HepG2 (cell line): ENCODE results near the gene ABHD10. TPM values are rescaled to one million over a fixed set of nuclear protein-coding genes. Genes with fewer than 3 reads are reported as not detected.

Experiments used
- ATAC-seq: fragments of 200-7000 bp; cut with Tn5 transposase; 3 replicates; pipeline ENCODE4 v1.9.1; 2020; ENCODE audit warnings: mild to moderate bottlenecking, moderate library complexity
- BruUV-seq: library from RNA; stranded (reverse); fragments of 400-500 nt; replicated peaks from 2 replicates; lab custom pipeline; 2021; lab: Mats Ljungman, UMichigan
- CTCF ChIA-PET: fragments of 300-600 bp; formaldehyde crosslinking; extraction: SDS; loops from one replicate; lab custom pipeline; 2021; ENCODE audit warnings: low total read pairs, inconsistent platforms, low intra/inter-chr PET ratio; lab: Yijun Ruan, JAX
- POLR2A ChIA-PET: fragments of 350-600 bp; sonication (Branson Sonifier 250); formaldehyde crosslinking; loops from one replicate; lab custom pipeline; 2020; ENCODE audit warnings: antibody characterized with exemption, inconsistent platforms; lab: Yijun Ruan, JAX
- DNase-seq: peaks from one replicate; pipeline ENCODE4 v3.0.0-alpha.2; 2015; ENCODE audit warnings: low spot score
- FAIRE-seq: peaks from 3 replicates; lab custom pipeline; 2011; peaks lifted over from hg19 to GRCh38; lab: Jason Lieb, UNC
- H2AFZ ChIP-seq: one replicate; pipeline ENCODE4 v1.6.1; 2011; ENCODE audit warnings: low read length, inconsistent platforms
- H3K27ac ChIP-seq: fragments of 300-600 bp; 3 replicates; pipeline ENCODE4 v1.8.0; 2011; ENCODE audit warnings: mixed run types, mild to moderate bottlenecking, mixed read lengths, low read length, inconsistent platforms; ENCODE audit not compliant: insufficient read depth; ENCODE audit errors: extremely low read length
- H3K27me3 ChIP-seq, 2 experiments: fragments of 200-600 bp in 1 of 2; 2 replicates in 1 of 2; 3 replicates in 1 of 2; pipeline versions ENCODE4 v1.6.0 to v1.8.0; 2011; ENCODE audit warnings: low read length in 2 of 2, mild to moderate bottlenecking in 2 of 2, moderate library complexity in 2 of 2, inconsistent platforms in 1 of 2; ENCODE audit not compliant: insufficient read depth in 2 of 2, control insufficient read depth in 1 of 2
- H3K36me3 ChIP-seq, 2 experiments: fragments of 200-600 bp in 1 of 2; replicated peaks in 1 of 2; 2 replicates in 1 of 2; 3 replicates in 1 of 2; pipeline versions ENCODE4 v1.5.1 to v1.8.0; 2011; ENCODE audit warnings: low read length in 2 of 2, inconsistent platforms in 1 of 2; ENCODE audit not compliant: insufficient read depth in 2 of 2, control insufficient read depth in 1 of 2
- H3K4me1 ChIP-seq: 2 replicates; pipeline ENCODE4 v1.5.1; 2012; ENCODE audit warnings: low read length, inconsistent platforms; ENCODE audit not compliant: insufficient read depth
- H3K4me2 ChIP-seq: 2 replicates; pipeline ENCODE4 v1.6.0; 2011; ENCODE audit warnings: low read depth, low read length, inconsistent platforms
- H3K4me3 ChIP-seq, 3 experiments: fragments of 200-600 bp in 1 of 3; sonication (generic), shearing (Covaris generic) in 1 of 3; replicated peaks in 1 of 3; 2 replicates each; pipeline ENCODE4 v1.5.1; 2011 to 2016; ENCODE audit warnings: low read length in 3 of 3, inconsistent platforms in 2 of 3, low read depth in 2 of 3, mild to moderate bottlenecking in 2 of 3, control low read depth in 1 of 3, mixed read lengths in 1 of 3; ENCODE audit not compliant: insufficient read depth in 1 of 3
- H3K79me2 ChIP-seq: one replicate; pipeline ENCODE4 v1.6.1; 2011; ENCODE audit warnings: low read length, inconsistent platforms; ENCODE audit not compliant: insufficient read depth
- H3K9ac ChIP-seq: 2 replicates; pipeline ENCODE4 v1.6.0; 2011; ENCODE audit warnings: mild to moderate bottlenecking, low read depth, low read length, inconsistent platforms; ENCODE audit not compliant: insufficient read depth
- H3K9me3 ChIP-seq: 2 replicates; pipeline ENCODE4 v1.5.1; 2012; ENCODE audit warnings: mild to moderate bottlenecking, low read length
- H4K20me1 ChIP-seq: 2 replicates; pipeline ENCODE4 v1.6.0; 2011; ENCODE audit warnings: inconsistent platforms, mild to moderate bottlenecking, low read length, moderate library complexity; ENCODE audit not compliant: insufficient read depth
- AHDC1 ChIP-seq: sonication (generic); formaldehyde crosslinking; IDR thresholded peaks from 2 replicates; pipeline ENCODE4 v1.5.1; 2020; ENCODE audit warnings: mild to moderate bottlenecking, missing genetic modification reagents, borderline replicate concordance
- BRF2 ChIP-seq: sonication (generic); formaldehyde crosslinking; IDR thresholded peaks from 2 replicates; pipeline ENCODE4 v1.8.1; 2022; ENCODE audit warnings: mild to moderate bottlenecking, missing genetic modification reagents
- CTCF ChIP-seq: sonication (generic); formaldehyde crosslinking; IDR thresholded peaks from 2 replicates; pipeline ENCODE4 v1.5.0; 2020; ENCODE audit warnings: mild to moderate bottlenecking, missing genetic modification reagents, moderate library complexity
- ETV6 ChIP-seq: sonication (generic); formaldehyde crosslinking; conservative IDR thresholded peaks from 2 replicates; pipeline ENCODE4 v1.4.0; 2020; ENCODE audit warnings: missing genetic modification reagents
- GATAD2A ChIP-seq: IDR thresholded peaks from 2 replicates; pipeline ENCODE4 v1.6.1; 2016
- HIVEP1 ChIP-seq: sonication (generic); formaldehyde crosslinking; IDR thresholded peaks from 2 replicates; pipeline ENCODE4 v1.4.0; 2020; ENCODE audit warnings: mild to moderate bottlenecking, missing genetic modification reagents
- IRX3 ChIP-seq: sonication (generic); formaldehyde crosslinking; IDR thresholded peaks from 2 replicates; pipeline ENCODE4 v1.8.1; 2023; ENCODE audit warnings: mild to moderate bottlenecking, low read depth, missing genetic modification reagents, borderline replicate concordance
- PLRG1 ChIP-seq: fragments of 450-650 bp; conservative IDR thresholded peaks from 2 replicates; pipeline ENCODE4 v1.6.1; 2016
- TEAD2 ChIP-seq: sonication (generic); formaldehyde crosslinking; IDR thresholded peaks from 2 replicates; pipeline ENCODE4 v1.9.0; 2021; ENCODE audit warnings: missing genetic modification reagents
- TERF1 ChIP-seq: sonication (generic); formaldehyde crosslinking; IDR thresholded peaks from 2 replicates; pipeline ENCODE4 v1.8.0; 2022; ENCODE audit warnings: mild to moderate bottlenecking, missing genetic modification reagents, moderate library complexity
- ZBTB42 ChIP-seq: sonication (generic); formaldehyde crosslinking; IDR thresholded peaks from 2 replicates; pipeline ENCODE4 v1.5.0; 2020; ENCODE audit warnings: mild to moderate bottlenecking, missing genetic modification reagents
- ZC3H13 ChIP-seq: sonication (generic); formaldehyde crosslinking; IDR thresholded peaks from 2 replicates; pipeline ENCODE4 v1.8.1; 2023; ENCODE audit warnings: mild to moderate bottlenecking, missing genetic modification reagents, moderate library complexity
- ZFX ChIP-seq: sonication (generic); formaldehyde crosslinking; IDR thresholded peaks from 2 replicates; pipeline ENCODE4 v1.4.0; 2020; ENCODE audit warnings: mild to moderate bottlenecking, low read depth, missing genetic modification reagents, moderate library complexity
- ZNF256 ChIP-seq: sonication (generic); formaldehyde crosslinking; conservative IDR thresholded peaks from 2 replicates; pipeline ENCODE4 v1.4.0; 2020; ENCODE audit warnings: missing genetic modification reagents
- ZNF567 ChIP-seq: sonication (generic); formaldehyde crosslinking; IDR thresholded peaks from 2 replicates; pipeline ENCODE4 v1.8.1; 2023; ENCODE audit warnings: mild to moderate bottlenecking, missing genetic modification reagents, borderline replicate concordance
- ZNF616 ChIP-seq: sonication (generic); formaldehyde crosslinking; IDR thresholded peaks from 2 replicates; pipeline ENCODE4 v1.5.0; 2020; ENCODE audit warnings: low read depth, mild to moderate bottlenecking, missing genetic modification reagents
- WGBS: methylation state at CpG from one replicate; pipeline ENCODE4 v1.1.6; 2017; ENCODE audit warnings: low lambda C conversion rate; 5-methylcytosine and 5-hydroxymethylcytosine counted together
- in situ Hi-C: cut with HindIII; loops from 2 replicates; pipeline ENCODE4 v1.10.0; 2017; ENCODE audit warnings: low pct_unique_long_range_greater_than_20kb; ENCODE audit not compliant: extremely low pct_ligation_motif_present
- intact Hi-C: fragments of 100-400 bp; cut with micrococcal nuclease; formaldehyde crosslinking; loops from one replicate; pipeline ENCODE4 v1.10.0; 2022; ENCODE audit not compliant: unreplicated experiment
- polyA plus RNA-seq, 8 experiments: library from polyadenylated mRNA; depleted of rRNA in 3 of 8; stranded (reverse) in 7 of 8; unstranded in 1 of 8; fragments of >200 nt; fragmentation: Illumina TruSeq in 4 of 8; extraction: Trizol in 4 of 8; gene quantifications; 2 replicates each; pipeline versions ENCODE4 v1.2.1 to v1.2.3, GENCODE V29; 2011 to 2016; ENCODE audit warnings: low read depth in 4 of 8, missing spikeins in 1 of 8, mixed read lengths in 1 of 8; ENCODE audit not compliant: insufficient read depth in 1 of 8
- total RNA-seq, 5 experiments: library from RNA; depleted of rRNA; stranded (reverse); fragments of >200 nt; fragmentation: Illumina TruSeq; extraction: Trizol; gene quantifications; 2 replicates each; pipeline ENCODE4 v1.2.3, GENCODE V29; 2016; ENCODE audit warnings: low read depth in 1 of 5

The ABHD10 gene
- total and polyA plus RNA-seq, 2 of the 13 experiments (the other 11 are each of a cell fraction or from before 2014, with no cell fraction given) = 22.8 to 50.2 TPM

- CTCF ChIA-PET = no interaction called here
- Histone ChIP-seq H2AFZ (no peak overlapping the region), H3K9me3 (no peaks in the 10 kb centered on the region), H3K27me3 (peaks cover 0 to 5% of the 10 kb centered on the region in 2 experiments; a peak in 1 of 5 replicates), H3K36me3 (no peaks in the 10 kb centered on the region), H4K20me1 (no peaks in the 10 kb centered on the region), H3K4me3 (no peak overlapping the region), H3K4me2 (no peak overlapping the region), H3K4me1 (peaks cover 17% of the 10 kb centered on the region), H3K9ac (no peak overlapping the region), H3K79me2 (no peaks in the 10 kb centered on the region), H3K27ac (no peak overlapping the region)
- intact Hi-C loops (loop anchor here (10.0 kb wide), 1 partner anchor 437 kb away; no protein-coding TSS in a partner anchor), in situ Hi-C loops (no loop called here)
- FAIRE-seq (no peak), ATAC-seq (no peak), DNase-seq (no peak)
- BruUV-seq = no TSS peak
- POLR2A ChIA-PET = no interaction called here
- WGBS = 24% methylated on average over 5 of the region's 6 CpGs
- TF ChIP-seq TEAD2 (no peak), IRX3 (CRISPR knock-in tag) (no peak), HIVEP1 (CRISPR knock-in tag) (no peak), ZNF567 (no peak), ETV6 (CRISPR knock-in tag) (no peak), ZBTB42 (no peak), CTCF (CRISPR knock-in tag) (no peak), ZNF256 (no peak), ZFX (CRISPR knock-in tag) (no peak), BRF2 (CRISPR knock-in tag) (no peak), ZC3H13 (no peak), GATAD2A (CRISPR knock-in tag) (no peak), ZNF616 (no peak), TERF1 (CRISPR knock-in tag) (no peak), PLRG1 (no peak), AHDC1 (no peak)
These were observed 32.6 kb downstream of the ABHD10 start for GRCh38 chr3:112011376-112011940.
